ENCODE measurements around the gene MVB12A.

MVB12A gene

DNA sequence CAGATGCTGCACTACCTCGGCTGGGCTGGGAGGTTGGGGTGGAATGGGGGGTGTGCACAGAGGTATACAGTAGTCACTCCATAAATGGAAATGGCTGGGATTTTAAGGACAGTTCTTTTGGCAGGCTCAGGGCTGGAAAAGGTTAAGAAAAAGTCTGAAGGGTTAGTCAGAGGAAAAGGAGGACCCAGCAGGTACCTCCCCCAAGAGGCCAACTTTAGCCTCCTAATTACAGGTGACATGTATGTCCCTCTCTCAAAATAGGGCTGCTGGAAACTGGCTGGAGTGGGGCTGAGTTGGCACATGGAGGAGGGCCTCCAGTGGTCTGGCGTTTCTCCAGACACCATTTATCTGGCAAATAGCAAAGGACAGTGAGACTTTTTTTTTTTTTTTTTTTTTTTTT is 26.8 kb upstream of the MVB12A start:
- H3K36me3 Mint-ChIP-seq (ENCODE audit: low read depth), result peaks cover 19% of the 10 kb centered on the region
- peaks cover 19% of the 10 kb centered on the region for H3K27me3 Mint-ChIP-seq (ENCODE audit: low read depth, poor library complexity)
- TF ChIP-seq, protein P1, sequence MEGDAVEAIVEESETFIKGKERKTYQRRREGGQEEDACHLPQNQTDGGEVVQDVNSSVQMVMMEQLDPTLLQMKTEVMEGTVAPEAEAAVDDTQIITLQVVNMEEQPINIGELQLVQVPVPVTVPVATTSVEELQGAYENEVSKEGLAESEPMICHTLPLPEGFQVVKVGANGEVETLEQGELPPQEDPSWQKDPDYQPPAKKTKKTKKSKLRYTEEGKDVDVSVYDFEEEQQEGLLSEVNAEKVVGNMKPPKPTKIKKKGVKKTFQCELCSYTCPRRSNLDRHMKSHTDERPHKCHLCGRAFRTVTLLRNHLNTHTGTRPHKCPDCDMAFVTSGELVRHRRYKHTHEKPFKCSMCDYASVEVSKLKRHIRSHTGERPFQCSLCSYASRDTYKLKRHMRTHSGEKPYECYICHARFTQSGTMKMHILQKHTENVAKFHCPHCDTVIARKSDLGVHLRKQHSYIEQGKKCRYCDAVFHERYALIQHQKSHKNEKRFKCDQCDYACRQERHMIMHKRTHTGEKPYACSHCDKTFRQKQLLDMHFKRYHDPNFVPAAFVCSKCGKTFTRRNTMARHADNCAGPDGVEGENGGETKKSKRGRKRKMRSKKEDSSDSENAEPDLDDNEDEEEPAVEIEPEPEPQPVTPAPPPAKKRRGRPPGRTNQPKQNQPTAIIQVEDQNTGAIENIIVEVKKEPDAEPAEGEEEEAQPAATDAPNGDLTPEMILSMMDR (IDR thresholded peaks at IDR 0.05), result no peak
- DNase-seq, result no peak
- peaks cover 23% of the 10 kb centered on the region for H3K4me1 Mint-ChIP-seq
- peaks cover 23% of the 10 kb centered on the region for H3K9me3 Mint-ChIP-seq
- no peak overlapping the region for H3K4me3 Mint-ChIP-seq
- H3K27ac Mint-ChIP-seq, result no peak overlapping the region

DNA sequence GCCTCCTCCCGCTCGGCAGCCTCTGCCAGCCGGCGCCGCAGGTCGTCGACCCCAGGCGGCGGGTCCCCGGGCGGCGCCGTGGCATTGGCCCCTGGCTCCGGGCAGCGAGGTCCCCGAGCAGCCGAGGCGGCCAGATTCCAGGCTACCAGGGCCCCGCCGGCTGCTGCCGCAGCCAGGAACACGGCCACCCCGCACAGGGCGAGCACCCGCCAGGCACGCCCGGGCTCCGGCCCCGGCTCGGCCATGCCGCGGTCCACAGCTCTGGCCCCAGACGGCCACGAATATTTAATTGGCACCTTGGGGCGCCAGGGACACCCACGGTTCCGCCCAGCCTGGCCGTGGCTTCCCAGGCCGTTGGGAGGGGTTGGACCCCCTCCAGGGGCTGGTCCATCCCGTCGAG is 25.9 kb upstream of the MVB12A start, which contains the start of gene CCDC194:
CCDC194 (minus strand) TSS at position 283 of the 400 bp plus-strand sequence; CDS start at position 245, 38 bp downstream.
- TF ChIP-seq, protein P1 (IDR thresholded peaks at IDR 0.05), result no peak
- H3K9me3 Mint-ChIP-seq, result peaks cover 17% of the 10 kb centered on the region
- H3K27me3 Mint-ChIP-seq (ENCODE audit: low read depth, poor library complexity), result peaks cover 12% of the 10 kb centered on the region
- peaks cover 23% of the 10 kb centered on the region for H3K4me1 Mint-ChIP-seq
- peak within 1 kb of the TSS; percentile 64 for H3K27ac Mint-ChIP-seq
- H3K36me3 Mint-ChIP-seq (ENCODE audit: low read depth), result peaks cover 18% of the 10 kb centered on the region
- H3K4me3 Mint-ChIP-seq, result no peak within 1 kb of the TSS
- DNase-seq, result no peak

DNA sequence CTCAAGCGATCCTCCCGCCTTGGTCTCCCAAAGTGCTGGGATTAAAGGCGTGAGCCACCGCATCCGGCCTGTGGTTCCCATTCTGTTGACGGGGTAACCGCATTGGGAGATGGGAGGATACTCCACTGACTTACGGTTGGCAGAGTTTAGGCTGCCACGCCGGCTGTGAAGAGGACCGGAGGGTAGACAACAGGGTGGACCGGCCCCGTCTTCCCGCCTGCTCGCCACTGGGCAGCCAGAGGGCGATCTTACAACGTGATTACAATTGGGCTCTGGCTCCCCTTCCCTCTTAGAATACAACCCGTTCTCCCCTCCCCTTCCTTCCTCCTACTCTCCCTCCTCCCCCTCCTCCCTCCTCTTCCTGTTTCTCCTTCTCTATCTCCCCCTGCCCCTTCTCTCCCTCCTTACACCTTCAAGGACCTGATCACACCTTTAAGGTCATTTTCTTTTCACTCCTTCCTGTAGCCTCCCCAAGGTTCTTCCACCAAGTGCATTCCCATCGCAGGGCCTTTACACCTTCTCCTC is 24.9 kb upstream of the MVB12A start:
- TF ChIP-seq, protein P1 (IDR thresholded peaks at IDR 0.05), result peak; percentile 45
- Mint-ChIP-seq H3K4me3 (no peak overlapping the region), H3K27ac (peak overlapping the region; percentile 64), H3K9me3 (peaks cover 6% of the 10 kb centered on the region), H3K27me3 (ENCODE audit: low read depth, poor library complexity) (peaks cover 4% of the 10 kb centered on the region), H3K4me1 (peaks cover 23% of the 10 kb centered on the region), H3K36me3 (ENCODE audit: low read depth) (peaks cover 12% of the 10 kb centered on the region)
- DNase-seq, result peak; percentile 50

DNA sequence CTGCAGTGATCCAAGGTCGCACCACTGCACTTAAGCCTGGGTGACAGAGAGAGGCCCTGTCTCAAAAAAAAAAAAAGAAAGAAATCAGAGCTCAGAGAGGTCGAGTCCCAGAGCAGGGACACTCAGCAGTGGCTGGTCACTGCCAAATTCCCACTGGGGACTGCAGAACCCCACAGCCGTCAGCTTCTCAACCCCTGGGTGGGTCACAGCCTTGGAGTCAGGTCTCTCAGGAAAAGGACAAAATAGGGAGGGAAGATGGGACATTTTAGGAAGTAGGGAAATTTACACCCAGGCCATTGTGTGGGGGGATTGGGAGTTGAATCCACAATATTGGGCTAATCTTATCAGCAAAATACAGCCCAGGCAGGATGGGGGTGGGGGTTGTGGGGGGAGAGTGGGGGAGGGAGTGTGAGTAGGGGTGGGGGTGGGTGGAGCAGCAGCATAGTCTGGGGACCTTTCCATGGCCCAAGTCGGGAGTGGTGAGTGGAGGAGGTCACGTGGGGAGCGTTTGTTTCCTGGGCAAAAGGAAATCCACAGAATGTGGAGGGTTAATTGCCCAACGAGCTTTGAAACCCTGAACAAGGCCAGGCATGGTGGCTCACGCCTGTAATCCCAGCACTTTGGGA is 20.8 kb upstream of the MVB12A start:
- TF ChIP-seq, protein P1 (IDR thresholded peaks at IDR 0.05), result no peak
- no peaks in the 10 kb centered on the region for H3K9me3 Mint-ChIP-seq
- H3K36me3 Mint-ChIP-seq (ENCODE audit: low read depth), result peaks cover 31% of the 10 kb centered on the region
- H3K4me1 Mint-ChIP-seq, result peaks cover 21% of the 10 kb centered on the region
- DNase-seq, result no peak
- no peaks in the 10 kb centered on the region for H3K27me3 Mint-ChIP-seq (ENCODE audit: low read depth, poor library complexity)
- H3K27ac Mint-ChIP-seq, result no peak overlapping the region
- no peak overlapping the region for H3K4me3 Mint-ChIP-seq

DNA sequence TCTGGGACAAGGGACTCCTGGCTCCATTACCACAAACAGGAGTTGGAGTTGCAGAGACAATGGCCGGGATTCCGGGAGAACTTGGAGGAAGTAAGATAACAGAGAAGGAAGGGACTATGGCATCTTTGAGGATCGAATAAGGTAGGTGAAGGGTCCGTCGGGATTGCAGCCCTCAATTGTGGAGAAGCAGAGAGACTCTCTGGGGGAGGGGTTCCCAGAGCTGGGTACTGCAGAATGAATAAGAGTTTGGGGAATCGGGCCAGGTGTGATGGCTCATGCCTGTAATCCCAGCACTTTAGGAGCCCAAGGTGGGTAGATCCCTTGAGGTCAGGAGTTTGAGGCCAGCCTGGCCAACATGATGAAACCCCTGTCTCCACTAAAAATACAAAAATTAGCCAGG is 18.2 kb upstream of the MVB12A start:
- no peak for DNase-seq
- Mint-ChIP-seq H3K9me3 (no peaks in the 10 kb centered on the region), H3K27ac (peak overlapping the region; percentile 92)

More for the DNA sequence above, 18.2 kb upstream of the MVB12A start:
- peak overlapping the region; percentile 60 for H3K4me3 Mint-ChIP-seq
- no peaks in the 10 kb centered on the region for H3K27me3 Mint-ChIP-seq (ENCODE audit: low read depth, poor library complexity)
- H3K4me1 Mint-ChIP-seq, result peaks cover 40% of the 10 kb centered on the region
- H3K36me3 Mint-ChIP-seq (ENCODE audit: low read depth), result peaks cover 31% of the 10 kb centered on the region
- TF ChIP-seq, protein P1 (IDR thresholded peaks at IDR 0.05), result no peak

All from nephron progenitor cell (in vitro differentiated cells).